HepG2 (cell line): ENCODE measurements around the gene CABLES1. TPM values are rescaled to one million over a fixed set of nuclear protein-coding genes. Genes with fewer than 3 reads are reported as not detected.

Experiments used
- FOSL2 ChIP-seq: sonication (generic); formaldehyde crosslinking; IDR thresholded peaks from 2 replicates; pipeline ENCODE4 v1.4.0; 2020; ENCODE audit warnings: missing genetic modification reagents
- FOXK2 ChIP-seq: fragments of 450-650 bp; IDR thresholded peaks from 2 replicates; pipeline ENCODE4 v1.6.1; 2016
- HOXA9 ChIP-seq: sonication (generic); formaldehyde crosslinking; IDR thresholded peaks from 2 replicates; pipeline ENCODE4 v1.8.1; 2022; ENCODE audit warnings: missing genetic modification reagents, mild to moderate bottlenecking, moderate library complexity, borderline replicate concordance
- IKZF1 ChIP-seq: fragments of 450-650 bp; IDR thresholded peaks from 2 replicates; pipeline ENCODE4 v1.7.1; 2016
- KAT7 ChIP-seq: IDR thresholded peaks from 2 replicates; pipeline ENCODE4 v1.6.1; 2018; ENCODE audit warnings: borderline replicate concordance, missing compliant biosample characterization
- KMT2A ChIP-seq: sonication (generic); formaldehyde crosslinking; IDR thresholded peaks from 2 replicates; pipeline ENCODE4 v1.4.0; 2020; ENCODE audit warnings: missing genetic modification reagents
- MEIS2 ChIP-seq: sonication (generic); formaldehyde crosslinking; IDR thresholded peaks from 2 replicates; pipeline ENCODE4 v1.9.0; 2021; ENCODE audit warnings: mild to moderate bottlenecking, missing genetic modification reagents
- SMARCC2 ChIP-seq: fragments of 450-650 bp; IDR thresholded peaks from 2 replicates; pipeline ENCODE4 v1.6.1; 2017; ENCODE audit warnings: antibody characterized with exemption, mild to moderate bottlenecking
- SP5 ChIP-seq: IDR thresholded peaks from 2 replicates; pipeline ENCODE4 v1.6.1; 2016; ENCODE audit warnings: low read depth, borderline replicate concordance
- TBX2 ChIP-seq: sonication (generic); formaldehyde crosslinking; IDR thresholded peaks from 2 replicates; pipeline ENCODE4 v1.5.0; 2020; ENCODE audit warnings: missing genetic modification reagents, mild to moderate bottlenecking, borderline replicate concordance
- TCF7 ChIP-seq: sonication (generic); IDR thresholded peaks from 2 replicates; pipeline ENCODE4 v1.6.1; 2016; ENCODE audit warnings: antibody characterized with exemption, low read depth
- TEAD3 ChIP-seq: optimal IDR thresholded peaks from 2 replicates; pipeline ENCODE3; 2016; ENCODE audit warnings: borderline replicate concordance
- TGIF2 ChIP-seq: IDR thresholded peaks from 2 replicates; pipeline ENCODE4 v1.6.1; 2016; ENCODE audit warnings: control low read depth, missing compliant biosample characterization
- ZNF292 ChIP-seq: sonication (generic); formaldehyde crosslinking; IDR thresholded peaks from 2 replicates; pipeline ENCODE4 v1.8.1; 2022; ENCODE audit warnings: mild to moderate bottlenecking, low read depth, missing genetic modification reagents, borderline replicate concordance
- ZNF329 ChIP-seq: sonication (generic); formaldehyde crosslinking; IDR thresholded peaks from 2 replicates; pipeline ENCODE4 v1.9.0; 2021; ENCODE audit warnings: low read depth, mild to moderate bottlenecking, missing genetic modification reagents
- ZNF776 ChIP-seq: sonication (generic); formaldehyde crosslinking; IDR thresholded peaks from 2 replicates; pipeline ENCODE4 v1.4.0; 2020; ENCODE audit warnings: mild to moderate bottlenecking, missing genetic modification reagents
- ZNF780A ChIP-seq: sonication (generic); formaldehyde crosslinking; IDR thresholded peaks from 2 replicates; pipeline ENCODE4 v1.8.0; 2022; ENCODE audit warnings: mild to moderate bottlenecking, missing genetic modification reagents, moderate library complexity
- polyA plus RNA-seq, 8 experiments: library from polyadenylated mRNA; depleted of rRNA in 3 of 8; stranded (reverse) in 7 of 8; unstranded in 1 of 8; fragments of >200 nt; fragmentation: Illumina TruSeq in 4 of 8; extraction: Trizol in 4 of 8; gene quantifications; 2 replicates each; pipeline versions ENCODE4 v1.2.1 to v1.2.3, GENCODE V29; 2011 to 2016; ENCODE audit warnings: low read depth in 4 of 8, missing spikeins in 1 of 8, mixed read lengths in 1 of 8; ENCODE audit not compliant: insufficient read depth in 1 of 8
- total RNA-seq, 5 experiments: library from RNA; depleted of rRNA; stranded (reverse); fragments of >200 nt; fragmentation: Illumina TruSeq; extraction: Trizol; gene quantifications; 2 replicates each; pipeline ENCODE4 v1.2.3, GENCODE V29; 2016; ENCODE audit warnings: low read depth in 1 of 5
- TF ChIP-seq, protein P1 (sequence below): sonication (generic); formaldehyde crosslinking; IDR thresholded peaks from 2 replicates; pipeline ENCODE4 v1.5.1; 2020; ENCODE audit warnings: missing genetic modification reagents, mild to moderate bottlenecking, borderline replicate concordance
- TF ChIP-seq, protein P2 (sequence below): sonication (generic); formaldehyde crosslinking; conservative IDR thresholded peaks from 2 replicates; pipeline ENCODE4 v1.4.0; 2020; ENCODE audit warnings: mild to moderate bottlenecking, missing genetic modification reagents, moderate library complexity

The CABLES1 gene
- total and polyA plus RNA-seq, 2 of the 13 experiments (the other 11 are each of a cell fraction or from before 2014, with no cell fraction given), result 14.7 to 25.8 TPM

DNA sequence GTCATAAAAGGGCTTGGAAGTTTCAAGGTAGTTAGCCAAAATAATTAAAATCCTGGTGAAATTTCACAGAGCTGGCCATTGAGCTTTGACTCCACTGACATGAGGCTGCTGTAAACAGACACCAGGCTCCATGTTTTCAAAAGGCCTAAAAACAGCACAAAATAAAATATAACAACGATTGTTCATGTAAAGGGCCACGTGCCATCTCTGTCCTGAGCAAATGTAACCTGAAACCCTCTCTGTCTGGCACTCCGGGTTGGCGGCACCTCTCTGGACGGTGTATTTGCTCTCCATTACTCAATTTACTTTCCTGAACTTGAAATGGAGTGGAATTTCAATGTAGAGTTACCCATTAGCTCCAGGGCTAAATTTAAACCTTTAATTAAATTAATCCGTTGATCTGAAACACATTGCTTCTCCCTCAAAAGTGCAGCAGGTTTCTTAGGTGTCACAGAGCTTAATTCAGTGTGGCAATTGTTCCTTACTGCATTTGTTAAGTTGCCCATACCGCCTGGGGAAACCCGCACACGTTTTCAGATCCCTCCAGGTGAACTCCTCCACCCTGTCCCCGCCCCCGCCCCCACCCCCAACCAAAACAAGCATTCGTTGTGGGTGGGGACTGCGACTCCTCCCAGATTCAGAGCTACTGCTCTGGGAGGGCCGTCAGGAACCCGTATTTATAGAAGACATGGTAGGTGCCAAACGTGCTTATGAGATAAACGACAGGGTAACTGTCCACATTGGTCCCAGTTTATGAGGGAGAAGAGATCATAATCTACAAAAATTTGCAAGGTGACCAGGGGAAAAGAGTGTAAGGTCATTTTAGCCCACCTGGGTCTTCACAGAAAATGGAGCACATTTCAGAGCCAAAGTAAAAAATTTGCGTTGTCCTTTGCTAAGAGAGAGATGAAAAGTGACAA, 1.2 kb upstream of the CABLES1 start (continued):
- TF ChIP-seq TBX2 (CRISPR knock-in tag) (peak; percentile 76), HOXA9 (CRISPR knock-in tag) (no peak), KMT2A (peak; percentile 53; the same call in 1 of the 2 replicates), TCF7 (0 out of 2 replicates have a peak, but pooled peaks have one; percentile 49), SMARCC2 (no peak), ZNF780A (CRISPR knock-in tag) (no peak), FOSL2 (CRISPR knock-in tag) (peak; percentile 63), ZNF329 (CRISPR knock-in tag) (peak; percentile 78), IKZF1 (no peak), SP5 (CRISPR knock-in tag) (peak; percentile 61), ZNF776 (CRISPR knock-in tag) (no peak), FOXK2 (no peak), ZNF292 (0 out of 2 replicates have a peak, but pooled peaks have one; percentile 7), MEIS2 (CRISPR knock-in tag) (no peak), KAT7 (CRISPR knock-in tag) (no peak), TGIF2 (CRISPR knock-in tag) (peak; percentile 73), TEAD3 (CRISPR knock-in tag) (peak; percentile 5)
- TF ChIP-seq, protein P1, sequence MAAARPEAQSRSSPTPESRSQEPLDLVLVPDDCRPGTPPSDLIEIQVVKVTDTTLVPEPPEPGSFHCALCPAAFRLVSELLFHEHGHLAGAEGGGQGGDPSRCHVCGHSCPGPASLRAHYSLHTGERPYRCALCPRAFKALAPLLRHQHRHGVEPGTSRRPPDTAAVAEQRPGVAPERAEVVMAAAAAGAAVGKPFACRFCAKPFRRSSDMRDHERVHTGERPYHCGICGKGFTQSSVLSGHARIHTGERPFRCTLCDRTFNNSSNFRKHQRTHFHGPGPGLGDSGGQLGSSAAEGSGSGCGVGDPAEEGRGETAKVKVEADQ, result no peak
- TF ChIP-seq, protein P2, sequence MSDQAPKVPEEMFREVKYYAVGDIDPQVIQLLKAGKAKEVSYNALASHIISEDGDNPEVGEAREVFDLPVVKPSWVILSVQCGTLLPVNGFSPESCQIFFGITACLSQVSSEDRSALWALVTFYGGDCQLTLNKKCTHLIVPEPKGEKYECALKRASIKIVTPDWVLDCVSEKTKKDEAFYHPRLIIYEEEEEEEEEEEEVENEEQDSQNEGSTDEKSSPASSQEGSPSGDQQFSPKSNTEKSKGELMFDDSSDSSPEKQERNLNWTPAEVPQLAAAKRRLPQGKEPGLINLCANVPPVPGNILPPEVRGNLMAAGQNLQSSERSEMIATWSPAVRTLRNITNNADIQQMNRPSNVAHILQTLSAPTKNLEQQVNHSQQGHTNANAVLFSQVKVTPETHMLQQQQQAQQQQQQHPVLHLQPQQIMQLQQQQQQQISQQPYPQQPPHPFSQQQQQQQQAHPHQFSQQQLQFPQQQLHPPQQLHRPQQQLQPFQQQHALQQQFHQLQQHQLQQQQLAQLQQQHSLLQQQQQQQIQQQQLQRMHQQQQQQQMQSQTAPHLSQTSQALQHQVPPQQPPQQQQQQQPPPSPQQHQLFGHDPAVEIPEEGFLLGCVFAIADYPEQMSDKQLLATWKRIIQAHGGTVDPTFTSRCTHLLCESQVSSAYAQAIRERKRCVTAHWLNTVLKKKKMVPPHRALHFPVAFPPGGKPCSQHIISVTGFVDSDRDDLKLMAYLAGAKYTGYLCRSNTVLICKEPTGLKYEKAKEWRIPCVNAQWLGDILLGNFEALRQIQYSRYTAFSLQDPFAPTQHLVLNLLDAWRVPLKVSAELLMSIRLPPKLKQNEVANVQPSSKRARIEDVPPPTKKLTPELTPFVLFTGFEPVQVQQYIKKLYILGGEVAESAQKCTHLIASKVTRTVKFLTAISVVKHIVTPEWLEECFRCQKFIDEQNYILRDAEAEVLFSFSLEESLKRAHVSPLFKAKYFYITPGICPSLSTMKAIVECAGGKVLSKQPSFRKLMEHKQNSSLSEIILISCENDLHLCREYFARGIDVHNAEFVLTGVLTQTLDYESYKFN (CRISPR knock-in tag), result no peak
- TF ChIP-seq, all 625 proteins: peak for 92
